GM18861 (cell line): Measurements from ENCODE around the gene BTNL8.

Experiments
- ATAC-seq: cut with Tn5 transposase; IDR thresholded peaks from one replicate; pipeline ENCODE4 v1.9.1; 2021; ENCODE audit not compliant: unreplicated experiment

The BTNL8 gene

GRCh38 chr5:180898621-180899246 lies at the start of gene BTNL8:
Gene BTNL8 (plus strand): TSS chr5:180899159. CDS start chr5:180899311, 152 bp downstream.
- ATAC-seq: no peak

- no peak for ATAC-seq
These were observed 49.1 kb upstream of the BTNL8 start for GRCh38 chr5:180849827-180850226.

- no peak for ATAC-seq
These were observed 48.4 kb upstream of the BTNL8 start for GRCh38 chr5:180850434-180851078.

- no peak for ATAC-seq
These were observed 46.5 kb upstream of the BTNL8 start for GRCh38 chr5:180852495-180852894.

- ATAC-seq: no peak
These were observed 45.7 kb upstream of the BTNL8 start for GRCh38 chr5:180853121-180853847.

GRCh38 chr5:180853848-180854176 lies 45.1 kb upstream of the BTNL8 start:
- ATAC-seq: no peak

- no peak for ATAC-seq
These were observed 40.4 kb upstream of the BTNL8 start for GRCh38 chr5:180858586-180858985.

GRCh38 chr5:180860273-180860886 lies 38.6 kb upstream of the BTNL8 start:
- peak; percentile 48 for ATAC-seq

- peak; percentile 81 for ATAC-seq
These were observed 37.8 kb upstream of the BTNL8 start, which contains the start of gene ZFP62 for GRCh38 chr5:180860887-180861822. Gene ZFP62 (minus strand): TSS chr5:180861276. CDS start chr5:180861219, 57 bp downstream.

- ATAC-seq: no peak
These were observed 36.3 kb upstream of the BTNL8 start for GRCh38 chr5:180862645-180863044.

- ATAC-seq: no peak
These were observed 32.8 kb upstream of the BTNL8 start for GRCh38 chr5:180865981-180866695.

GRCh38 chr5:180866985-180867384 lies 32.0 kb upstream of the BTNL8 start:
- no peak for ATAC-seq

- ATAC-seq: no peak
These were observed 30.0 kb upstream of the BTNL8 start for GRCh38 chr5:180868960-180869359.

GRCh38 chr5:180869587-180869986 lies 29.4 kb upstream of the BTNL8 start:
- ATAC-seq: no peak

GRCh38 chr5:180870276-180871068 lies 28.5 kb upstream of the BTNL8 start:
- no peak for ATAC-seq

GRCh38 chr5:180872419-180872818 lies 26.5 kb upstream of the BTNL8 start:
- ATAC-seq: no peak

GRCh38 chr5:180873615-180874520 lies 25.1 kb upstream of the BTNL8 start:
- ATAC-seq: peak; percentile 42
